IMR-90 (cell line): ENCODE results near the gene PEX5. TPM values are rescaled to one million over a fixed set of nuclear protein-coding genes. Genes with fewer than 3 reads are reported as not detected.
A peak's percentile ranks its signal among the peaks of the same experiment; 100 is the strongest.

Experiments used
- ATAC-seq: fragments of 200-7000 bp; cut with Tn5 transposase; 2 replicates; pipeline ENCODE4 v1.9.1; 2020; ENCODE audit warnings: low read depth, mild to moderate bottlenecking, moderate library complexity
- BruUV-seq: library from RNA; stranded (reverse); fragments of 400-500 nt; replicated peaks from 2 replicates; lab custom pipeline; 2021; lab: Mats Ljungman, UMichigan
- CTCF ChIA-PET: fragments of 300-600 bp; formaldehyde crosslinking; extraction: SDS; loops from one replicate; lab custom pipeline; 2021; ENCODE audit warnings: antibody characterized with exemption; lab: Yijun Ruan, JAX
- POLR2A ChIA-PET: fragments of 300-600 bp; sonication (Branson Sonifier 250); formaldehyde crosslinking; loops from one replicate; lab custom pipeline; 2022; ENCODE audit warnings: antibody characterized with exemption; ENCODE audit not compliant: unreplicated experiment; lab: Charles Lee
- DNase-seq: peaks from one replicate; pipeline ENCODE4 v3.0.0; 2013
- H2AFZ ChIP-seq: replicated peaks from 2 replicates; pipeline ENCODE3; 2013; ENCODE audit warnings: low read length, mild to moderate bottlenecking; ENCODE audit not compliant: poor library complexity
- H2AK5ac ChIP-seq: 2 replicates; pipeline ENCODE4 v1.6.1; 2013; ENCODE audit warnings: low read depth, low read length, inconsistent platforms
- H2AK9ac ChIP-seq: replicated peaks from 2 replicates; pipeline ENCODE3; 2013; ENCODE audit warnings: mild to moderate bottlenecking, low read depth, low read length, moderate library complexity; ENCODE audit not compliant: poor library complexity
- H2BK120ac ChIP-seq: 2 replicates; pipeline ENCODE4 v1.6.1; 2013; ENCODE audit warnings: low read depth, low read length, inconsistent platforms
- H2BK15ac ChIP-seq: 3 replicates; pipeline ENCODE4 v1.6.1; 2013; ENCODE audit warnings: low read depth, low read length, inconsistent platforms
- H2BK20ac ChIP-seq: 2 replicates; pipeline ENCODE4 v1.6.1; 2013; ENCODE audit warnings: low read depth, mild to moderate bottlenecking, inconsistent platforms, low read length, moderate library complexity
- H2BK5ac ChIP-seq: 2 replicates; pipeline ENCODE4 v1.6.1; 2013; ENCODE audit warnings: mild to moderate bottlenecking, low read depth, low read length, inconsistent platforms; ENCODE audit not compliant: poor library complexity, severe bottlenecking
- H3K14ac ChIP-seq: replicated peaks from 2 replicates; pipeline ENCODE4 v1.6.1; 2013; ENCODE audit warnings: low read depth, low read length, inconsistent platforms
- H3K18ac ChIP-seq: 2 replicates; pipeline ENCODE4 v1.6.1; 2013; ENCODE audit warnings: low read depth, low read length, control low read depth
- H3K23ac ChIP-seq: 2 replicates; pipeline ENCODE4 v1.6.1; 2013; ENCODE audit warnings: low read depth, low read length, inconsistent platforms
- H3K27ac ChIP-seq: 2 replicates; pipeline ENCODE4 v1.5.1; 2013; ENCODE audit warnings: mild to moderate bottlenecking, control low read depth, low read length; ENCODE audit not compliant: insufficient read depth
- H3K27me3 ChIP-seq: 2 replicates; pipeline ENCODE4 v1.6.1; 2013; ENCODE audit warnings: low read length; ENCODE audit not compliant: control insufficient read depth, insufficient read depth
- H3K36me3 ChIP-seq: 2 replicates; pipeline ENCODE4 v1.6.1; 2013; ENCODE audit warnings: low read length, mixed read lengths; ENCODE audit not compliant: control insufficient read depth, insufficient read depth
- H3K4ac ChIP-seq: 2 replicates; pipeline ENCODE4 v1.6.1; 2013; ENCODE audit warnings: low read depth, low read length, inconsistent platforms
- H3K4me1 ChIP-seq: 2 replicates; pipeline ENCODE4 v1.6.1; 2013; ENCODE audit warnings: low read length, mixed read lengths; ENCODE audit not compliant: control insufficient read depth, insufficient read depth
- H3K4me2 ChIP-seq: 2 replicates; pipeline ENCODE4 v1.6.1; 2013; ENCODE audit warnings: low read depth, mild to moderate bottlenecking, control low read depth, low read length, moderate library complexity
- H3K4me3 ChIP-seq: 2 replicates; pipeline ENCODE4 v1.5.1; 2013; ENCODE audit warnings: low read depth, mild to moderate bottlenecking, control low read depth, low read length, moderate library complexity; ENCODE audit not compliant: insufficient read depth
- H3K56ac ChIP-seq: 2 replicates; pipeline ENCODE4 v1.6.1; 2013; ENCODE audit warnings: low read length, inconsistent platforms; ENCODE audit not compliant: insufficient read depth; ENCODE audit errors: extremely low read depth
- H3K79me1 ChIP-seq, 2 experiments: 2 replicates each; pipeline ENCODE4 v1.6.1; 2013; ENCODE audit warnings: low read length in 2 of 2, inconsistent platforms in 1 of 2, low read depth in 1 of 2
- H3K9ac ChIP-seq: 2 replicates; pipeline ENCODE4 v1.6.1; 2013; ENCODE audit warnings: low read depth, low read length, control low read depth
- H3K9me1 ChIP-seq: 2 replicates; pipeline ENCODE4 v1.6.1; 2013; ENCODE audit warnings: low read length, inconsistent platforms; ENCODE audit not compliant: insufficient read depth
- H3K9me3 ChIP-seq: 2 replicates; pipeline ENCODE4 v1.6.1; 2013; ENCODE audit warnings: low read length; ENCODE audit not compliant: control insufficient read depth, insufficient read depth
- H4K20me1 ChIP-seq: 2 replicates; pipeline ENCODE4 v1.6.1; 2013; ENCODE audit warnings: low read length, inconsistent platforms; ENCODE audit not compliant: insufficient read depth
- H4K5ac ChIP-seq: 2 replicates; pipeline ENCODE4 v1.6.1; 2013; ENCODE audit warnings: mild to moderate bottlenecking, low read depth, low read length, control low read depth
- H4K8ac ChIP-seq, 2 experiments: 2 replicates each; pipeline ENCODE4 v1.6.1; 2013; ENCODE audit warnings: low read depth in 2 of 2, low read length in 2 of 2, control low read depth in 1 of 2, inconsistent platforms in 1 of 2
- H4K91ac ChIP-seq: 2 replicates; pipeline ENCODE4 v1.6.1; 2013; ENCODE audit warnings: low read depth, low read length, inconsistent platforms; ENCODE audit not compliant: insufficient read depth
- BHLHE40 ChIP-seq: fragments of 150-350 bp; IDR thresholded peaks from 2 replicates; pipeline ENCODE4 v1.6.1; 2016; ENCODE audit warnings: mild to moderate bottlenecking, low read depth, low read length
- CEBPB ChIP-seq: IDR thresholded peaks from 2 replicates; pipeline ENCODE4 v1.6.1; 2012; ENCODE audit warnings: low read depth, low read length, improper control_type of control experiment
- CHD1 ChIP-seq: IDR thresholded peaks from 2 replicates; pipeline ENCODE4 v1.6.1; 2012; ENCODE audit warnings: low read depth, low read length, improper control_type of control experiment
- FOS ChIP-seq: fragments of 150-350 bp; IDR thresholded peaks from 2 replicates; pipeline ENCODE4 v1.6.1; 2016; ENCODE audit warnings: low read depth, low read length
- MXI1 ChIP-seq: IDR thresholded peaks from 2 replicates; pipeline ENCODE4 v1.6.1; 2012; ENCODE audit warnings: low read depth, mild to moderate bottlenecking, low read length, moderate library complexity, borderline replicate concordance
- RAD21 ChIP-seq: IDR thresholded peaks from 2 replicates; pipeline ENCODE4 v1.6.1; 2012; ENCODE audit warnings: low read length, improper control_type of control experiment
- RCOR1 ChIP-seq: IDR thresholded peaks from 2 replicates; pipeline ENCODE4 v1.6.1; 2012; ENCODE audit warnings: mild to moderate bottlenecking, low read length, improper control_type of control experiment; ENCODE audit not compliant: insufficient replicate concordance
- WGBS, 2 experiments: methylation state at CpG; one replicate each; pipeline versions ENCODE4 v1.1.5 to v1.1.7; 2013; ENCODE audit warnings: missing lambda C conversion rate in 2 of 2; ENCODE audit not compliant: insufficient read length in 1 of 2; ENCODE audit errors: extremely low coverage in 2 of 2; 5-methylcytosine and 5-hydroxymethylcytosine counted together
- dilution Hi-C: fragments of 300-500 bp; cut with HindIII; formaldehyde crosslinking; loops from one replicate; pipeline ENCODE4 v1.14.3; 2018; ENCODE audit warnings: low sequenced_read_pairs; ENCODE audit not compliant: unreplicated experiment
- in situ Hi-C: fragments of 300-500 bp; cut with MboI; formaldehyde crosslinking; loops from 3 replicates; pipeline ENCODE4 v1.14.3; 2019; ENCODE audit warnings: low sequenced_read_pairs, inconsistent platforms, mixed read lengths
- intact Hi-C: fragments of 100-400 bp; cut with micrococcal nuclease; formaldehyde crosslinking; loops from 2 replicates; pipeline ENCODE4 v1.10.0; 2022
- polyA plus RNA-seq, 3 experiments: library from polyadenylated mRNA; depleted of rRNA; stranded (reverse); fragments of >200 nt; gene quantifications; 2 replicates each; pipeline ENCODE4 v1.2.3, GENCODE V29; 2012; ENCODE audit warnings: low replicate concordance in 1 of 3
- total RNA-seq: library from RNA; depleted of rRNA; stranded (reverse); fragments of >200 nt; gene quantifications from 2 replicates; pipeline ENCODE4 v1.2.3, GENCODE V29; 2012

PEX5 gene
- total and polyA plus RNA-seq, 2 of the 4 experiments (the other 2 are of a cell fraction) = 14.4 to 18.3 TPM

- Histone ChIP-seq H3K36me3 (peaks cover 4% of the 10 kb centered on the region), H3K9me3 (no peaks in the 10 kb centered on the region), H2BK20ac (no peak overlapping the region), H3K4me1 (peaks cover 7% of the 10 kb centered on the region), H4K91ac (0 out of 2 replicates have a peak overlapping the region, but pooled peaks have one; percentile 25), H3K18ac (no peak overlapping the region), H3K4ac (peak overlapping the region; percentile 33; the same call in 1 of the 2 replicates), H3K27me3 (no peaks in the 10 kb centered on the region), H4K20me1 (no peaks in the 10 kb centered on the region), H3K4me3 (peak overlapping the region; percentile 69), H3K9ac (peak overlapping the region; percentile 85), H2BK5ac (peak overlapping the region; percentile 27), H2BK15ac (no peak overlapping the region), H2AFZ (peak overlapping the region; percentile 91), H2AK9ac (peak overlapping the region; percentile 86), H3K23ac (peak overlapping the region; percentile 79), H3K56ac (no peak overlapping the region), H2AK5ac (0 out of 2 replicates have a peak overlapping the region, but pooled peaks have one; percentile 30), H2BK120ac (no peak overlapping the region), H3K79me1 (peaks cover 3 to 34% of the 10 kb centered on the region in 2 experiments; a peak in 2 of 4 replicates), H4K8ac (peak overlapping the region; percentile 22 to 63; a peak in 1 of 4 replicates), H3K4me2 (peak overlapping the region; percentile 99), H3K27ac (peak overlapping the region; percentile 43), H3K14ac (peak overlapping the region; percentile 89; the same call in 1 of the 2 replicates), H3K9me1 (0 out of 2 replicates have a peak, but pooled peaks cover 4% of the 10 kb centered on the region), H4K5ac (no peak overlapping the region)
- CTCF ChIA-PET = no interaction called here
- DNase-seq (peak; percentile 6), ATAC-seq (peak; percentile 1; the same call in 1 of the 2 replicates)
- in situ Hi-C loops (no loop called here), intact Hi-C loops (no loop called here), dilution Hi-C loops (no loop called here)
- no TSS peak for BruUV-seq
- TF ChIP-seq MXI1 = no peak
- TF ChIP-seq RAD21 = no peak
- TF ChIP-seq CHD1 = no peak
- TF ChIP-seq BHLHE40 = no peak
- no peak for TF ChIP-seq RCOR1
- no peak for TF ChIP-seq CEBPB
- no peak for TF ChIP-seq FOS
- POLR2A ChIA-PET = no interaction called here
- WGBS, 2 experiments = 0% methylated on average over 3 of the region's 17 CpGs; no CpG with 5 or more reads in 1 of the 2 experiments
Measured at GRCh38 chr12:7190268-7191055, 976 bp downstream of the PEX5 start.
